GM10266 (cell line): Measurements from ENCODE around the gene HIPK2.

Experiments
- DNase-seq: peaks from one replicate; pipeline ENCODE4 v3.0.0; 2012; ENCODE audit errors: extremely low spot score
- TF ChIP-seq, protein P1 (sequence below): IDR thresholded peaks from 2 replicates; pipeline ENCODE4 v1.5.1; 2012; ENCODE audit warnings: mild to moderate bottlenecking, low read depth; ENCODE audit not compliant: control insufficient read depth, insufficient read depth; ENCODE audit errors: missing control alignments

The HIPK2 gene

DNA sequence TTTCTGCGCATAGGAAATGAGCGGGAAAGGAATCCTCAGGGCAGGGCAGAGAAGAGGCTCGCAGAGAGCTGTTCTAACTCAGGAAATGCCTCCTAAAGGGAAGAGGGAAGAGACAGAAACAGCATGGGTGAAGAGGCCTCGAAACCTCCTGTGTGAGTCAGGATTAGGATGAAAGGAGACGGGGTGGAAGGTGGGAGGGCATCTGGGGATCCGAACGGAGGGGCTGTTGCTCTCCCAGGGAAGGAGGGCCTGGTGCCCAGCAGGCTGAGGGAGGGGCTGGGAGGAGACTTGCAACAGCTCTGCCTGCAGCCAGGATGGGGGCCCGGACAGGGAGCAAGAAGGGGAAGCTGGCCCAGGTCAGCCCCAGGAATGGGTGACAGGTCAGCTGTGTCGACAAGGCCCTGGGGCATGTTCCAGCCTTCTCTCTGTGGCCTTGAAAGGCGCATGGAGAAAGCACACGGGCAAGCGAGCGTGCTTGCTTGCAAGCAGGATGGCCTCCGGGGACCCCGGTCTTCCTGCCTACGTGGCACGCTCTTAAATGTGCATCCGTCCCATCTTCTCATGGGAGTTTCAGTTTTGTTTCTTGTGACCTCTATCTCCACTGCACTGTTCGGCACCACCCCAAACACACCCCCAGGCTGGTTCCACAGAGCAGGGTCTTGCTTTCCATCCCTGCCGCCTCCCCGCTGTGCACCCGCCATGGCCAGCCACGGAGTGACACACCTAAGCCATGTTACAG, 63.5 kb downstream of the HIPK2 start:
- peak; percentile 76 for DNase-seq
- TF ChIP-seq, protein P1, sequence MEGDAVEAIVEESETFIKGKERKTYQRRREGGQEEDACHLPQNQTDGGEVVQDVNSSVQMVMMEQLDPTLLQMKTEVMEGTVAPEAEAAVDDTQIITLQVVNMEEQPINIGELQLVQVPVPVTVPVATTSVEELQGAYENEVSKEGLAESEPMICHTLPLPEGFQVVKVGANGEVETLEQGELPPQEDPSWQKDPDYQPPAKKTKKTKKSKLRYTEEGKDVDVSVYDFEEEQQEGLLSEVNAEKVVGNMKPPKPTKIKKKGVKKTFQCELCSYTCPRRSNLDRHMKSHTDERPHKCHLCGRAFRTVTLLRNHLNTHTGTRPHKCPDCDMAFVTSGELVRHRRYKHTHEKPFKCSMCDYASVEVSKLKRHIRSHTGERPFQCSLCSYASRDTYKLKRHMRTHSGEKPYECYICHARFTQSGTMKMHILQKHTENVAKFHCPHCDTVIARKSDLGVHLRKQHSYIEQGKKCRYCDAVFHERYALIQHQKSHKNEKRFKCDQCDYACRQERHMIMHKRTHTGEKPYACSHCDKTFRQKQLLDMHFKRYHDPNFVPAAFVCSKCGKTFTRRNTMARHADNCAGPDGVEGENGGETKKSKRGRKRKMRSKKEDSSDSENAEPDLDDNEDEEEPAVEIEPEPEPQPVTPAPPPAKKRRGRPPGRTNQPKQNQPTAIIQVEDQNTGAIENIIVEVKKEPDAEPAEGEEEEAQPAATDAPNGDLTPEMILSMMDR = no peak

DNA sequence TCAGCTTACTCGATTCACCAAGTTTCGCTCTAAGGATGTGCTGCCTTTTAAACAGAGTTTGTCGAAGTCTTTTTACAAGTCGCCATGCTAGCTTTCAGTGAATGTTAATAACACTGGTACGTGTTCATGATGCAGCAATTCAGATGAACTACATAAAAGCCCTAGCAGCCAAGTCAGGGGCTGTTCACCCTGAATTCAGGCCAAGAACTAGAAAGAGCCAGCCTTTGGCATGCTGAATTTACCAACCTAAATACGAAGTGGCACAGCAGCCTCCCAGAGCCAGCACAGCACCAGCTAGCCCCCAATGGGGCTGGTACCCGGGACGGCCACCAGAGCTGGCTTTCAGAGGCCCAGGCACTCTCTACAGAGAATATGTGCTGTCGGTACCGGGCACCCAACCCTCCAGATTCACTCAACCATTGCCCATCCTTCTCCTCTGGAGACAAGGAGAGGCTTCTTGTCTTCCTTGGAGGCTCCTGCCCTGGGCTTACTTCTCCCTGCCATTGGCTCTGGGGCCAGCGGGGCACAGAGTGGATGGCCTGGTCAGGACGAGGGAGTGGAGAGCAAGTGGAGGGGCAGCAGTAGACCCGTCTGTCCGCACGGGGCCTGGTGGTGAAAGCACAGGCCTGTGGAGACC, 64.2 kb downstream of the HIPK2 start:
- TF ChIP-seq, protein P1 = no peak
- no peak for DNase-seq

DNA sequence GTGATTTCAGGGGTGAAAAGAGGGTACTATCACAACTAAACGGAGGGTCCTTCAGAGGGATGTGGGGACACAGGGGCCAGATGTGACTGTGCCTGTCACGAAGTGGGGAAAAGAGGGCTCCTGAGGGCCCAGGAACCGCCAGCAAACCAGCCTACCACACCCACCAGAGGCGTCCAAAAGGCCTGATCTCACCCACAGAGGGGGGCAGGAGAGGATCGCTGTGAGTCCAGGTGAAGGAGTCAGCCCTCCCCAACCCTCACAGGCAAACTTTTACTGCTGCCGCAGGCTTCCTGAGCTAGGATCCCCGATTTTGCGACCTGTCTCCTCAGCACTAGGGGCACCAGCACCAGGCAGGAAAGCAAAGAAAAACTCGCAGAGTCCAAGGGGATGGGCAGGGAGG, 64.7 kb downstream of the HIPK2 start:
- DNase-seq = no peak
- TF ChIP-seq, protein P1 = no peak

- DNase-seq = no peak
- TF ChIP-seq, protein P1 = no peak
Measured at GRCh38 chr7:139711991-139712743, 65.6 kb downstream of the HIPK2 start.

- DNase-seq = no peak
- TF ChIP-seq, protein P1 = no peak
Measured at GRCh38 chr7:139710036-139710435, 67.8 kb downstream of the HIPK2 start.

DNA sequence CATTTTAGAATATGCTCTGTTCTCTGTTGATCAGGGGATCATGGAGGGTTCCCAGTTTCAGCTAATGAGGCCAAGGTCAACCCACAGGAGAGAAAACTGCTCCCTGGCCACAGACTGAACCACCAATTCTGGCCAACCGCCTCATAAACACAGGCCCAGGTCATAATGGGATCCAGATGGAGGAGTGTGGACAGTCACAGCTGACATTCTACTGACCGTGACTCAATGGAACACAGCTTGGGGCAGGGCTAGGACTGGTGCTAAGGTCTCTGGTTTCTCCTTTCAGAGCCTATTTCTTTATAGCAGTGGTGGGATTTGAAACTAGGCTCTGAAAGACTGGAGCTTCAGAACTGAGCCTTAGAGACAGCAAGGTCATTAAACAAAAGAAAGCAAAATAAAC, 68.3 kb downstream of the HIPK2 start:
- TF ChIP-seq, protein P1 = no peak
- DNase-seq = no peak
